ENCODE data around the gene PRR14. TPM values are rescaled to one million over a fixed set of nuclear protein-coding genes. Genes with fewer than 3 reads are reported as not detected.
A peak's percentile ranks its signal among the peaks of the same experiment; 100 is the strongest.

PRR14 gene
- total RNA-seq, 1 experiment from 2014 or later = 77.6 TPM

- peak within 1 kb of the TSS; percentile 79 to 90 for H3K4me3 ChIP-seq (ENCODE audit: low read depth in 2 of 2, low read length in 2 of 2)
- no peaks in the 10 kb centered on the region for H3K9me3 ChIP-seq (ENCODE audit: control insufficient read depth, insufficient read depth, low read depth, low read length)
- H3K36me3 ChIP-seq (ENCODE audit: control insufficient read depth, insufficient read depth, low read length) = no peaks in the 10 kb centered on the region; the same call in 1 of the 2 replicates
- no peaks in the 10 kb centered on the region for H3K27me3 ChIP-seq (ENCODE audit: control insufficient read depth, insufficient read depth, low read length)
- peak within 1 kb of the TSS; percentile 98 for H3K27ac ChIP-seq (ENCODE audit: low read length)
- ATAC-seq (peak; percentile 97), DNase-seq (ENCODE audit: low read depth, low spot score) (peak; percentile 96)
- ChIA-PET CTCF (interaction anchor here (0.5 to 1.0 kb wide), 4 partner anchors 12 to 428 kb away, joined by 3 to 6 read pairs (median 4); partner anchors contain the start of gene DCTPP1), POLR2A (no interaction called here)
- TSS peak; percentile 85 for BruUV-seq (replicated peaks)
- peaks cover 14% of the 10 kb centered on the region for H3K4me1 ChIP-seq (ENCODE audit: control insufficient read depth, insufficient read depth, low read length)
- intact Hi-C loops (cut with micrococcal nuclease; ENCODE audit: unreplicated experiment) = loop anchor here (5.0 kb wide), 1 partner anchor 178 kb away; the partner anchor contains the start of gene DCTPP1
- in situ Hi-C loops (cut with HindIII; ENCODE audit: low pct_unique_long_range_greater_than_20kb, low sequenced_read_pairs) = no loop called here
- TF ChIP-seq TCF7L2 (IDR thresholded peaks at IDR 0.05; ENCODE audit: low read depth, low read length) (peak; percentile 85), SIN3A (IDR thresholded peaks at IDR 0.05; ENCODE audit: borderline replicate concordance, insufficient read depth, low read depth, low read length) (0 out of 2 replicates have a peak, but pooled peaks have one; percentile 39), REST (IDR thresholded peaks at IDR 0.05; ENCODE audit: insufficient read depth in 1 of 2, low read depth in 2 of 2, low read length in 1 of 2) (peak in 1 of 2 experiments; percentile 37; a peak in 1 of 4 replicates), POLR2AphosphoS5 (IDR thresholded peaks at IDR 0.05; ENCODE audit: low read depth, low read length) (peak; percentile 60), CTCF (IDR thresholded peaks at IDR 0.05) (no peak)
These were observed 40.6 kb upstream of the PRR14 start, which contains the start of gene ZNF689 for GRCh38 chr16:30609926-30610839. TSS of gene ZNF689 (minus strand) at chr16:30610389. CDS start at chr16:30610041, 348 bp downstream.

GRCh38 chr16:30615358-30616091, 35.2 kb upstream of the PRR14 start:
- intact Hi-C loops (cut with micrococcal nuclease; ENCODE audit: unreplicated experiment) (no loop called here), in situ Hi-C loops (cut with HindIII; ENCODE audit: low pct_unique_long_range_greater_than_20kb, low sequenced_read_pairs) (no loop called here)
- Histone ChIP-seq H3K27me3 (ENCODE audit: control insufficient read depth, insufficient read depth, low read length) (no peaks in the 10 kb centered on the region), H3K4me3 (ENCODE audit: low read depth in 2 of 2, low read length in 2 of 2) (no peak overlapping the region), H3K27ac (ENCODE audit: low read length) (no peak overlapping the region), H3K36me3 (ENCODE audit: control insufficient read depth, insufficient read depth, low read length) (no peaks in the 10 kb centered on the region), H3K4me1 (ENCODE audit: control insufficient read depth, insufficient read depth, low read length) (peaks cover 6% of the 10 kb centered on the region), H3K9me3 (ENCODE audit: control insufficient read depth, insufficient read depth, low read depth, low read length) (no peaks in the 10 kb centered on the region)
- DNase-seq (ENCODE audit: low read depth, low spot score) = peak; percentile 25
- CTCF ChIA-PET = interaction anchor here (0.6 to 1.2 kb wide), 5 partner anchors 13 to 958 kb away, joined by 3 to 14 read pairs (median 5); partner anchors contain the start of gene DCTPP1
- TF ChIP-seq CTCF (IDR thresholded peaks at IDR 0.05) (peak; percentile 20), REST (IDR thresholded peaks at IDR 0.05; ENCODE audit: insufficient read depth in 1 of 2, low read depth in 2 of 2, low read length in 1 of 2) (no peak)
- ATAC-seq = peak; percentile 57; the same call in 1 of the 2 replicates
- POLR2A ChIA-PET = interaction anchor here (0.8 kb wide), 1 partner anchor 13 kb away, joined by 4 read pairs; no protein-coding TSS in a partner anchor
- no TSS peak for BruUV-seq (replicated peaks)

All from Panc1 (cell line).